IMR-90 (cell line): ENCODE results near the gene ZNF581. TPM values are rescaled to one million over a fixed set of nuclear protein-coding genes. Genes with fewer than 3 reads are reported as not detected.

ENCODE experiments used
- ATAC-seq: fragments of 200-7000 bp; cut with Tn5 transposase; 2 replicates; pipeline ENCODE4 v1.9.1; 2020; ENCODE audit warnings: low read depth, mild to moderate bottlenecking, moderate library complexity
- BruUV-seq: library from RNA; stranded (reverse); fragments of 400-500 nt; replicated peaks from 2 replicates; lab custom pipeline; 2021; lab: Mats Ljungman, UMichigan
- CTCF ChIA-PET: fragments of 300-600 bp; formaldehyde crosslinking; extraction: SDS; loops from one replicate; lab custom pipeline; 2021; ENCODE audit warnings: antibody characterized with exemption; lab: Yijun Ruan, JAX
- POLR2A ChIA-PET: fragments of 300-600 bp; sonication (Branson Sonifier 250); formaldehyde crosslinking; loops from one replicate; lab custom pipeline; 2022; ENCODE audit warnings: antibody characterized with exemption; ENCODE audit not compliant: unreplicated experiment; lab: Charles Lee
- DNase-seq: peaks from one replicate; pipeline ENCODE4 v3.0.0; 2013
- H2AFZ ChIP-seq: replicated peaks from 2 replicates; pipeline ENCODE3; 2013; ENCODE audit warnings: low read length, mild to moderate bottlenecking; ENCODE audit not compliant: poor library complexity
- H2AK5ac ChIP-seq: 2 replicates; pipeline ENCODE4 v1.6.1; 2013; ENCODE audit warnings: low read depth, low read length, inconsistent platforms
- H2AK9ac ChIP-seq: replicated peaks from 2 replicates; pipeline ENCODE3; 2013; ENCODE audit warnings: mild to moderate bottlenecking, low read depth, low read length, moderate library complexity; ENCODE audit not compliant: poor library complexity
- H2BK120ac ChIP-seq: 2 replicates; pipeline ENCODE4 v1.6.1; 2013; ENCODE audit warnings: low read depth, low read length, inconsistent platforms
- H2BK15ac ChIP-seq: 3 replicates; pipeline ENCODE4 v1.6.1; 2013; ENCODE audit warnings: low read depth, low read length, inconsistent platforms
- H2BK20ac ChIP-seq: 2 replicates; pipeline ENCODE4 v1.6.1; 2013; ENCODE audit warnings: low read depth, mild to moderate bottlenecking, inconsistent platforms, low read length, moderate library complexity
- H2BK5ac ChIP-seq: 2 replicates; pipeline ENCODE4 v1.6.1; 2013; ENCODE audit warnings: mild to moderate bottlenecking, low read depth, low read length, inconsistent platforms; ENCODE audit not compliant: poor library complexity, severe bottlenecking
- H3K14ac ChIP-seq: replicated peaks from 2 replicates; pipeline ENCODE4 v1.6.1; 2013; ENCODE audit warnings: low read depth, low read length, inconsistent platforms
- H3K18ac ChIP-seq: 2 replicates; pipeline ENCODE4 v1.6.1; 2013; ENCODE audit warnings: low read depth, low read length, control low read depth
- H3K23ac ChIP-seq: 2 replicates; pipeline ENCODE4 v1.6.1; 2013; ENCODE audit warnings: low read depth, low read length, inconsistent platforms
- H3K27ac ChIP-seq: 2 replicates; pipeline ENCODE4 v1.5.1; 2013; ENCODE audit warnings: mild to moderate bottlenecking, control low read depth, low read length; ENCODE audit not compliant: insufficient read depth
- H3K27me3 ChIP-seq: 2 replicates; pipeline ENCODE4 v1.6.1; 2013; ENCODE audit warnings: low read length; ENCODE audit not compliant: control insufficient read depth, insufficient read depth
- H3K36me3 ChIP-seq: 2 replicates; pipeline ENCODE4 v1.6.1; 2013; ENCODE audit warnings: low read length, mixed read lengths; ENCODE audit not compliant: control insufficient read depth, insufficient read depth
- H3K4ac ChIP-seq: 2 replicates; pipeline ENCODE4 v1.6.1; 2013; ENCODE audit warnings: low read depth, low read length, inconsistent platforms
- H3K4me1 ChIP-seq: 2 replicates; pipeline ENCODE4 v1.6.1; 2013; ENCODE audit warnings: low read length, mixed read lengths; ENCODE audit not compliant: control insufficient read depth, insufficient read depth
- H3K4me2 ChIP-seq: 2 replicates; pipeline ENCODE4 v1.6.1; 2013; ENCODE audit warnings: low read depth, mild to moderate bottlenecking, control low read depth, low read length, moderate library complexity
- H3K4me3 ChIP-seq: 2 replicates; pipeline ENCODE4 v1.5.1; 2013; ENCODE audit warnings: low read depth, mild to moderate bottlenecking, control low read depth, low read length, moderate library complexity; ENCODE audit not compliant: insufficient read depth
- H3K56ac ChIP-seq: 2 replicates; pipeline ENCODE4 v1.6.1; 2013; ENCODE audit warnings: low read length, inconsistent platforms; ENCODE audit not compliant: insufficient read depth; ENCODE audit errors: extremely low read depth
- H3K79me1 ChIP-seq, 2 experiments: 2 replicates each; pipeline ENCODE4 v1.6.1; 2013; ENCODE audit warnings: low read length in 2 of 2, inconsistent platforms in 1 of 2, low read depth in 1 of 2
- H3K9ac ChIP-seq: 2 replicates; pipeline ENCODE4 v1.6.1; 2013; ENCODE audit warnings: low read depth, low read length, control low read depth
- H3K9me1 ChIP-seq: 2 replicates; pipeline ENCODE4 v1.6.1; 2013; ENCODE audit warnings: low read length, inconsistent platforms; ENCODE audit not compliant: insufficient read depth
- H3K9me3 ChIP-seq: 2 replicates; pipeline ENCODE4 v1.6.1; 2013; ENCODE audit warnings: low read length; ENCODE audit not compliant: control insufficient read depth, insufficient read depth
- H4K20me1 ChIP-seq: 2 replicates; pipeline ENCODE4 v1.6.1; 2013; ENCODE audit warnings: low read length, inconsistent platforms; ENCODE audit not compliant: insufficient read depth
- H4K5ac ChIP-seq: 2 replicates; pipeline ENCODE4 v1.6.1; 2013; ENCODE audit warnings: mild to moderate bottlenecking, low read depth, low read length, control low read depth
- H4K8ac ChIP-seq, 2 experiments: 2 replicates each; pipeline ENCODE4 v1.6.1; 2013; ENCODE audit warnings: low read depth in 2 of 2, low read length in 2 of 2, control low read depth in 1 of 2, inconsistent platforms in 1 of 2
- H4K91ac ChIP-seq: 2 replicates; pipeline ENCODE4 v1.6.1; 2013; ENCODE audit warnings: low read depth, low read length, inconsistent platforms; ENCODE audit not compliant: insufficient read depth
- BHLHE40 ChIP-seq: fragments of 150-350 bp; IDR thresholded peaks from 2 replicates; pipeline ENCODE4 v1.6.1; 2016; ENCODE audit warnings: mild to moderate bottlenecking, low read depth, low read length
- MAFK ChIP-seq: IDR thresholded peaks from 2 replicates; pipeline ENCODE4 v1.6.1; 2012; ENCODE audit warnings: low read depth, low read length, improper control_type of control experiment
- MAZ ChIP-seq: IDR thresholded peaks from 2 replicates; pipeline ENCODE4 v1.6.1; 2012; ENCODE audit warnings: low read depth, mild to moderate bottlenecking, low read length, improper control_type of control experiment, moderate library complexity, borderline replicate concordance
- MXI1 ChIP-seq: IDR thresholded peaks from 2 replicates; pipeline ENCODE4 v1.6.1; 2012; ENCODE audit warnings: low read depth, mild to moderate bottlenecking, low read length, moderate library complexity, borderline replicate concordance
- RAD21 ChIP-seq: IDR thresholded peaks from 2 replicates; pipeline ENCODE4 v1.6.1; 2012; ENCODE audit warnings: low read length, improper control_type of control experiment
- RCOR1 ChIP-seq: IDR thresholded peaks from 2 replicates; pipeline ENCODE4 v1.6.1; 2012; ENCODE audit warnings: mild to moderate bottlenecking, low read length, improper control_type of control experiment; ENCODE audit not compliant: insufficient replicate concordance
- SMC3 ChIP-seq: fragments of 150-350 bp; IDR thresholded peaks from 2 replicates; pipeline ENCODE4 v1.6.1; 2016; ENCODE audit warnings: low read depth, mild to moderate bottlenecking, antibody characterized with exemption, low read length, moderate library complexity
- WGBS, 2 experiments: methylation state at CpG; one replicate each; pipeline versions ENCODE4 v1.1.5 to v1.1.7; 2013; ENCODE audit warnings: missing lambda C conversion rate in 2 of 2; ENCODE audit not compliant: insufficient read length in 1 of 2; ENCODE audit errors: extremely low coverage in 2 of 2; 5-methylcytosine and 5-hydroxymethylcytosine counted together
- dilution Hi-C: fragments of 300-500 bp; cut with HindIII; formaldehyde crosslinking; loops from one replicate; pipeline ENCODE4 v1.14.3; 2018; ENCODE audit warnings: low sequenced_read_pairs; ENCODE audit not compliant: unreplicated experiment
- in situ Hi-C: fragments of 300-500 bp; cut with MboI; formaldehyde crosslinking; loops from 3 replicates; pipeline ENCODE4 v1.14.3; 2019; ENCODE audit warnings: low sequenced_read_pairs, inconsistent platforms, mixed read lengths
- intact Hi-C: fragments of 100-400 bp; cut with micrococcal nuclease; formaldehyde crosslinking; loops from 2 replicates; pipeline ENCODE4 v1.10.0; 2022
- polyA plus RNA-seq, 3 experiments: library from polyadenylated mRNA; depleted of rRNA; stranded (reverse); fragments of >200 nt; gene quantifications; 2 replicates each; pipeline ENCODE4 v1.2.3, GENCODE V29; 2012; ENCODE audit warnings: low replicate concordance in 1 of 3
- total RNA-seq: library from RNA; depleted of rRNA; stranded (reverse); fragments of >200 nt; gene quantifications from 2 replicates; pipeline ENCODE4 v1.2.3, GENCODE V29; 2012
- TF ChIP-seq, protein P1 (sequence below): fragments of 150-350 bp; IDR thresholded peaks from 2 replicates; pipeline ENCODE4 v1.6.1; 2016; ENCODE audit warnings: low read depth, mild to moderate bottlenecking, low read length, moderate library complexity, borderline replicate concordance
- TF ChIP-seq, protein P2 (sequence below): fragments of 150-350 bp; IDR thresholded peaks from 2 replicates; pipeline ENCODE4 v1.6.1; 2017; ENCODE audit warnings: mild to moderate bottlenecking, antibody characterized with exemption, low read length, low read depth
- TF ChIP-seq, protein P3 (sequence below): conservative IDR thresholded peaks from 2 replicates; pipeline ENCODE4 v1.5.1; 2012; ENCODE audit warnings: mild to moderate bottlenecking, low read depth, low read length, improper control_type of control experiment

Gene ZNF581
- total and polyA plus RNA-seq, 2 of the 4 experiments (the other 2 are of a cell fraction), result 9.7 to 21.9 TPM

DNA sequence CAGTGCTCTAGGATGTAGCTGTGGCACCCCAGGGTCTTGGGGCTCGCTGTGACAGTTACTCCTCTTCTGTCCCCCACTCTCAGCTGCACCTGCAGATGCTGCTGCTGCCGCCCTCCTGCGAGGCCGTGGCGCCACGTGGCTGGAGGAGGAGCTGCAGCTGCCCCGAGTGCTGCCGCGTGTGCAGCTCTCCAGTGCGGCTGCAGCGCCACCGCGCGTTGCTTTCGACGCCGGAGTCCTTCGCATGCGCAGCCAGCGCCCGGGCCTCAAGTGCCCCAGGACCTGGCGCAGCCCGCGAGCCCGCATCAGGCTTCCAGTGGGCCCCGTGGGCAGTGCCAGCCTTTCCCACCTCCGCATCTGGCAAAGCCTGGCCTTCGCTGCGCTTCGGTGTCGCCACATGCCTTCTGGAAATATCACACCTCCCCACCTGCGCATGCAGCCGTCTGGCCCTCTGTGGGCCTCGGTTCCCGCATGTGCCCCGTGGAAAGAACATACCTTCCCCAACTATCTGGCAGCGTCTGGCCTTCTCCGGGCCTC is 3.3 kb upstream of the ZNF581 start:
- Histone ChIP-seq H3K27me3 (no peaks in the 10 kb centered on the region), H2AK5ac (peak overlapping the region; percentile 71), H3K4me3 (peak overlapping the region; percentile 74), H3K4me2 (peak overlapping the region; percentile 16), H3K14ac (peak overlapping the region; percentile 98), H4K91ac (peak overlapping the region; percentile 82), H2BK120ac (0 out of 2 replicates have a peak overlapping the region, but pooled peaks have one; percentile 28), H3K9ac (peak overlapping the region; percentile 42), H2AFZ (peak overlapping the region; percentile 90), H3K4me1 (peaks cover 21% of the 10 kb centered on the region), H2BK5ac (peak overlapping the region; percentile 49), H3K23ac (peak overlapping the region; percentile 99), H2BK15ac (no peak overlapping the region), H4K5ac (peak overlapping the region; percentile 30), H4K8ac (peak overlapping the region; percentile 79 to 84; a peak in 3 of 4 replicates), H3K27ac (peak overlapping the region; percentile 59), H3K18ac (no peak overlapping the region), H3K56ac (peak overlapping the region; percentile 82; the same call in 1 of the 2 replicates), H4K20me1 (0 out of 2 replicates have a peak, but pooled peaks cover 9% of the 10 kb centered on the region), H2AK9ac (peak overlapping the region; percentile 95), H3K9me3 (no peaks in the 10 kb centered on the region), H3K4ac (peak overlapping the region; percentile 97), H3K36me3 (peaks cover 10% of the 10 kb centered on the region; the same call in 1 of the 2 replicates), H3K9me1 (peaks cover 14% of the 10 kb centered on the region), H2BK20ac (no peak overlapping the region), H3K79me1 (peaks cover 33 to 87% of the 10 kb centered on the region in 2 experiments)
- peak; percentile 68 for DNase-seq
- TF ChIP-seq, protein P1, sequence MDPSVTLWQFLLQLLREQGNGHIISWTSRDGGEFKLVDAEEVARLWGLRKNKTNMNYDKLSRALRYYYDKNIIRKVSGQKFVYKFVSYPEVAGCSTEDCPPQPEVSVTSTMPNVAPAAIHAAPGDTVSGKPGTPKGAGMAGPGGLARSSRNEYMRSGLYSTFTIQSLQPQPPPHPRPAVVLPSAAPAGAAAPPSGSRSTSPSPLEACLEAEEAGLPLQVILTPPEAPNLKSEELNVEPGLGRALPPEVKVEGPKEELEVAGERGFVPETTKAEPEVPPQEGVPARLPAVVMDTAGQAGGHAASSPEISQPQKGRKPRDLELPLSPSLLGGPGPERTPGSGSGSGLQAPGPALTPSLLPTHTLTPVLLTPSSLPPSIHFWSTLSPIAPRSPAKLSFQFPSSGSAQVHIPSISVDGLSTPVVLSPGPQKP, result no peak
- TF ChIP-seq MAFK (no peak), BHLHE40 (peak; percentile 12; the same call in 1 of the 2 replicates), MAZ (no peak), SMC3 (0 out of 2 replicates have a peak, but pooled peaks have one; percentile 29), RAD21 (peak; percentile 45), MXI1 (peak; percentile 82; the same call in 1 of the 2 replicates), RCOR1 (no peak)
- TF ChIP-seq, protein P2, sequence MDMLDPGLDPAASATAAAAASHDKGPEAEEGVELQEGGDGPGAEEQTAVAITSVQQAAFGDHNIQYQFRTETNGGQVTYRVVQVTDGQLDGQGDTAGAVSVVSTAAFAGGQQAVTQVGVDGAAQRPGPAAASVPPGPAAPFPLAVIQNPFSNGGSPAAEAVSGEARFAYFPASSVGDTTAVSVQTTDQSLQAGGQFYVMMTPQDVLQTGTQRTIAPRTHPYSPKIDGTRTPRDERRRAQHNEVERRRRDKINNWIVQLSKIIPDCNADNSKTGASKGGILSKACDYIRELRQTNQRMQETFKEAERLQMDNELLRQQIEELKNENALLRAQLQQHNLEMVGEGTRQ, result peak; percentile 62
- TF ChIP-seq, protein P3, sequence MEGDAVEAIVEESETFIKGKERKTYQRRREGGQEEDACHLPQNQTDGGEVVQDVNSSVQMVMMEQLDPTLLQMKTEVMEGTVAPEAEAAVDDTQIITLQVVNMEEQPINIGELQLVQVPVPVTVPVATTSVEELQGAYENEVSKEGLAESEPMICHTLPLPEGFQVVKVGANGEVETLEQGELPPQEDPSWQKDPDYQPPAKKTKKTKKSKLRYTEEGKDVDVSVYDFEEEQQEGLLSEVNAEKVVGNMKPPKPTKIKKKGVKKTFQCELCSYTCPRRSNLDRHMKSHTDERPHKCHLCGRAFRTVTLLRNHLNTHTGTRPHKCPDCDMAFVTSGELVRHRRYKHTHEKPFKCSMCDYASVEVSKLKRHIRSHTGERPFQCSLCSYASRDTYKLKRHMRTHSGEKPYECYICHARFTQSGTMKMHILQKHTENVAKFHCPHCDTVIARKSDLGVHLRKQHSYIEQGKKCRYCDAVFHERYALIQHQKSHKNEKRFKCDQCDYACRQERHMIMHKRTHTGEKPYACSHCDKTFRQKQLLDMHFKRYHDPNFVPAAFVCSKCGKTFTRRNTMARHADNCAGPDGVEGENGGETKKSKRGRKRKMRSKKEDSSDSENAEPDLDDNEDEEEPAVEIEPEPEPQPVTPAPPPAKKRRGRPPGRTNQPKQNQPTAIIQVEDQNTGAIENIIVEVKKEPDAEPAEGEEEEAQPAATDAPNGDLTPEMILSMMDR, result peak; percentile 61
- CTCF ChIA-PET, result no interaction called here
- WGBS, 2 experiments, result 22% methylated on average over 35 of the region's 38 CpGs; no CpG with 5 or more reads in 1 of the 2 experiments
- POLR2A ChIA-PET, result no interaction called here
- intact Hi-C loops, result no loop called here
- no peak for ATAC-seq
- dilution Hi-C loops, result no loop called here
- in situ Hi-C loops, result loop anchor here (25.0 kb wide), 2 partner anchors 353 to 528 kb away; partner anchors contain the start of genes BRSK1, HSPBP1 and PPP1R12C
- no TSS peak for BruUV-seq
